ENCODE results near the gene CCDC17. TPM values are rescaled to one million over a fixed set of nuclear protein-coding genes. Genes with fewer than 3 reads are reported as not detected.

CCDC17 gene
- total and polyA plus RNA-seq, 2 donors (not counting 3 experiments of a cell fraction or from before 2014, with no cell fraction given): 1.3 to 3.5 TPM

DNA sequence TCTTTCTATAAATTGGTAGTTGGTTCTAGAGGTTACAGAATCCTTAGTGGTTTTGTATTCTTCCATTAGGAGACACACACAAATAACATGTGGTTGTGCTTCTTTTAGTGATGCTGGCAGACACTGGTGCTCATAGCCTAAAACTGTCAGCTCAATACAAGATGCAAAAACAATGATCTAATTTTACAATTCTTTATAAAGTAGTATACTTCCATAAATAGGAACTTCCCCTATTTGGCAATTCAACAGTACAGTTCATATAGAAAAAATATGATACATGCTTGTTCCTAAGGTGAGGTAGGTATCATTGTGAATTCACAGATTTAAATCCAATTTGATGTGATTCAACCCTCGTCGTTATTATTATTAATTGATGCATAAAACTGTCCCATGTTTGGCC lies 20.8 kb upstream of the CCDC17 start:
- Histone ChIP-seq H3K27ac (ENCODE audit: insufficient read depth, low read depth, low read length) (no peak overlapping the region), H3K79me2 (ENCODE audit: control insufficient read depth, insufficient read depth, low read length) (peaks cover 5% of the 10 kb centered on the region), H3K4me2 (ENCODE audit: insufficient read depth, low read length) (no peak overlapping the region), H3K9me3 (replicated peaks; ENCODE audit: control insufficient read depth, insufficient read depth, low read length) (no peaks in the 10 kb centered on the region), H4K20me1 (replicated peaks; ENCODE audit: control insufficient read depth, extremely low read depth, insufficient read depth, low read length) (no peaks in the 10 kb centered on the region), H3K27me3 (ENCODE audit: control insufficient read depth in 2 of 2, insufficient read depth in 2 of 2, low read length in 2 of 2) (no peaks in the 10 kb centered on the region), H3K4me3 (replicated peaks in 1 of 3; ENCODE audit: insufficient read depth in 1 of 3, low read depth in 1 of 3, low read length in 3 of 3) (no peak overlapping the region), H3K9ac (replicated peaks; ENCODE audit: extremely low read depth, insufficient read depth, low read length) (no peak overlapping the region), H3K9me1 (replicated peaks; ENCODE audit: control insufficient read depth, extremely low read depth, insufficient read depth, low read length) (no peaks in the 10 kb centered on the region), H3K4me1 (ENCODE audit: control insufficient read depth, extremely low read depth, insufficient read depth, low read length) (peaks cover 9% of the 10 kb centered on the region), H3K36me3 (ENCODE audit: control insufficient read depth in 2 of 2, extremely low read depth in 1 of 2, insufficient read depth in 2 of 2, low read length in 2 of 2) (peaks cover 4 to 11% of the 10 kb centered on the region in 2 experiments), H2AFZ (ENCODE audit: low read depth, low read length) (no peak overlapping the region)
- dilution Hi-C loops (cut with MboI; ENCODE audit: extremely low pct_ligation_motif_present, low sequenced_read_pairs) (no loop called here), intact Hi-C loops (cut with micrococcal nuclease) (loop anchor here (5.0 kb wide), 1 partner anchor 238 kb away; no protein-coding TSS in a partner anchor)
- TF ChIP-seq FOS (IDR thresholded peaks at IDR 0.05; ENCODE audit: borderline replicate concordance, insufficient read depth, low read length): no peak
- TF ChIP-seq GATA2 (IDR thresholded peaks at IDR 0.05; ENCODE audit: insufficient read depth, insufficient read length, low read depth, low read length): no peak
- TF ChIP-seq EZH2 (IDR thresholded peaks at IDR 0.05; ENCODE audit: borderline replicate concordance, low read depth, low read length, severe bottlenecking): no peak
- no peak for TF ChIP-seq MYC (IDR thresholded peaks at IDR 0.05; ENCODE audit: low read depth, low read length)
- no peak for TF ChIP-seq POLR2AphosphoS5 (IDR thresholded peaks at IDR 0.05; ENCODE audit: insufficient read depth, low read depth, low read length)
- no peak for FAIRE-seq
- BruUV-seq (replicated peaks): no TSS peak
- CTCF ChIA-PET: interaction anchor here (0.9 to 1.5 kb wide), 2 partner anchors 16 to 76 kb away, joined by 3 read pairs; no protein-coding TSS in a partner anchor
- DNase-seq (ENCODE audit: low read depth, low spot score): no peak
- POLR2A ChIA-PET: no interaction called here

DNA sequence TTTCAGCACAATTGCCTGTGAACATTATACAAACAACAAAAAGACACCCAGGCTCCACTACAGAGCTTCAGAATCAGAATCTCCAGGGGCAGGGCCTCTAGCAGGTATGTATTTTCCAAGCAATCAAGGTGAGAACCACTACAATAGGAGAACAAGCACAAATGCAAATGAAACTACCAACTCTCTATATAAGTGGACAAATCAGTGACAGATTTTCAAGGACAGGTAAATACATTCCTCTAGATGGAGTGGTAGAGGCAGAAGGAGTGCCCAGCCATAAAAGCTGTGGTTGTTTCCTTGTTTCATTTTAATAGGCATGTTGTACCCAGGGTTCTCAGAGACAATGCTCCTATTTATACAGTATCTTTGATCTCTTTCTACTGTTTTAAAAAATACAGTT lies 20.1 kb upstream of the CCDC17 start:
- Histone ChIP-seq H3K36me3 (ENCODE audit: control insufficient read depth in 2 of 2, extremely low read depth in 1 of 2, insufficient read depth in 2 of 2, low read length in 2 of 2) (peaks cover 4 to 14% of the 10 kb centered on the region in 2 experiments), H2AFZ (ENCODE audit: low read depth, low read length) (no peak overlapping the region), H4K20me1 (replicated peaks; ENCODE audit: control insufficient read depth, extremely low read depth, insufficient read depth, low read length) (no peaks in the 10 kb centered on the region), H3K9ac (replicated peaks; ENCODE audit: extremely low read depth, insufficient read depth, low read length) (no peak overlapping the region), H3K79me2 (ENCODE audit: control insufficient read depth, insufficient read depth, low read length) (peaks cover 5% of the 10 kb centered on the region), H3K4me2 (ENCODE audit: insufficient read depth, low read length) (no peak overlapping the region), H3K27me3 (ENCODE audit: control insufficient read depth in 2 of 2, insufficient read depth in 2 of 2, low read length in 2 of 2) (no peaks in the 10 kb centered on the region), H3K9me1 (replicated peaks; ENCODE audit: control insufficient read depth, extremely low read depth, insufficient read depth, low read length) (no peaks in the 10 kb centered on the region), H3K9me3 (replicated peaks; ENCODE audit: control insufficient read depth, insufficient read depth, low read length) (no peaks in the 10 kb centered on the region), H3K4me3 (replicated peaks in 1 of 3; ENCODE audit: insufficient read depth in 1 of 3, low read depth in 1 of 3, low read length in 3 of 3) (no peak overlapping the region), H3K4me1 (ENCODE audit: control insufficient read depth, extremely low read depth, insufficient read depth, low read length) (peaks cover 9% of the 10 kb centered on the region), H3K27ac (ENCODE audit: insufficient read depth, low read depth, low read length) (no peak overlapping the region)
- CTCF ChIA-PET: interaction anchor here (0.9 kb wide), 1 partner anchor 15 kb away, joined by 3 read pairs; no protein-coding TSS in a partner anchor
- dilution Hi-C loops (cut with MboI; ENCODE audit: extremely low pct_ligation_motif_present, low sequenced_read_pairs): no loop called here
- DNase-seq (ENCODE audit: low read depth, low spot score): no peak
- no peak for FAIRE-seq
- intact Hi-C loops (cut with micrococcal nuclease): no loop called here
- POLR2A ChIA-PET: no interaction called here
- TF ChIP-seq POLR2A (IDR thresholded peaks at IDR 0.05; ENCODE audit: low read depth, low read length) (no peak), EZH2 (IDR thresholded peaks at IDR 0.05; ENCODE audit: borderline replicate concordance, low read depth, low read length, severe bottlenecking) (no peak), JUN (IDR thresholded peaks at IDR 0.05; ENCODE audit: borderline replicate concordance, insufficient read depth, insufficient read length, low read depth) (no peak), POLR2AphosphoS5 (IDR thresholded peaks at IDR 0.05; ENCODE audit: insufficient read depth, low read depth, low read length) (no peak), FOS (IDR thresholded peaks at IDR 0.05; ENCODE audit: borderline replicate concordance, insufficient read depth, low read length) (no peak), MYC (IDR thresholded peaks at IDR 0.05; ENCODE audit: low read depth, low read length) (no peak), GATA2 (IDR thresholded peaks at IDR 0.05; ENCODE audit: insufficient read depth, insufficient read length, low read depth, low read length) (no peak)
- TF ChIP-seq, protein P1, sequence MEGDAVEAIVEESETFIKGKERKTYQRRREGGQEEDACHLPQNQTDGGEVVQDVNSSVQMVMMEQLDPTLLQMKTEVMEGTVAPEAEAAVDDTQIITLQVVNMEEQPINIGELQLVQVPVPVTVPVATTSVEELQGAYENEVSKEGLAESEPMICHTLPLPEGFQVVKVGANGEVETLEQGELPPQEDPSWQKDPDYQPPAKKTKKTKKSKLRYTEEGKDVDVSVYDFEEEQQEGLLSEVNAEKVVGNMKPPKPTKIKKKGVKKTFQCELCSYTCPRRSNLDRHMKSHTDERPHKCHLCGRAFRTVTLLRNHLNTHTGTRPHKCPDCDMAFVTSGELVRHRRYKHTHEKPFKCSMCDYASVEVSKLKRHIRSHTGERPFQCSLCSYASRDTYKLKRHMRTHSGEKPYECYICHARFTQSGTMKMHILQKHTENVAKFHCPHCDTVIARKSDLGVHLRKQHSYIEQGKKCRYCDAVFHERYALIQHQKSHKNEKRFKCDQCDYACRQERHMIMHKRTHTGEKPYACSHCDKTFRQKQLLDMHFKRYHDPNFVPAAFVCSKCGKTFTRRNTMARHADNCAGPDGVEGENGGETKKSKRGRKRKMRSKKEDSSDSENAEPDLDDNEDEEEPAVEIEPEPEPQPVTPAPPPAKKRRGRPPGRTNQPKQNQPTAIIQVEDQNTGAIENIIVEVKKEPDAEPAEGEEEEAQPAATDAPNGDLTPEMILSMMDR (IDR thresholded peaks at IDR 0.05; ENCODE audit: extremely low read depth in 1 of 2, insufficient read depth in 1 of 2, low read depth in 1 of 2, low read length in 2 of 2): no peak
- TF ChIP-seq, protein P2, sequence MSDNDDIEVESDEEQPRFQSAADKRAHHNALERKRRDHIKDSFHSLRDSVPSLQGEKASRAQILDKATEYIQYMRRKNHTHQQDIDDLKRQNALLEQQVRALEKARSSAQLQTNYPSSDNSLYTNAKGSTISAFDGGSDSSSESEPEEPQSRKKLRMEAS (IDR thresholded peaks at IDR 0.05; ENCODE audit: insufficient read depth, insufficient read length): no peak
- BruUV-seq (replicated peaks): no TSS peak
